GM19238 (cell line): ENCODE data around the gene NDUFAF7.
"Not testable (repeated sequence)": the region's sequence is repeated elsewhere in the genome, so short reads cannot be mapped to it uniquely, and the experiment has no call there.

ENCODE experiments used
- DNase-seq: peaks from one replicate; pipeline ENCODE4 v3.0.0; 2011; ENCODE audit warnings: low spot score; ENCODE audit not compliant: insufficient read length

NDUFAF7 gene

GRCh38 chr2:37282746-37283145, 51.3 kb downstream of the NDUFAF7 start:
- no peak for DNase-seq

DNA sequence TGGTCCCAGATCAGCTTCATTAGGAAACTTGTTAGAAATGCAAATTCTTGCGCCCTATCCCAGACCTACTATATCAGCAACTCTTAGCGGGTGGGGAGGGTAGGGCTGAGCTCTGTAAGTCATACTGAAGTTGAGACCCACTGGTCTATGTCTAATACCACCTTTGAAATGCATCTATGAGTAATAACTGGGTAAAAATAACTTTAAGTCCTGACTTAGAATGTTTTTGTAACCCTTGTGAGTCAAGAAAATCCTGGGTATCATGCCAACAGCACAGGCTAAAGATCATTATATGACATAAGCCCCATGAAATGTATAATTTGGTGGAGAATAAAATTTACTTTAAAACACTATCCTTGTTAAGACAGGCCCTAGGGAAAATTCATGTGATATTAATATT, 51.7 kb downstream of the NDUFAF7 start:
- no peak for DNase-seq

DNA sequence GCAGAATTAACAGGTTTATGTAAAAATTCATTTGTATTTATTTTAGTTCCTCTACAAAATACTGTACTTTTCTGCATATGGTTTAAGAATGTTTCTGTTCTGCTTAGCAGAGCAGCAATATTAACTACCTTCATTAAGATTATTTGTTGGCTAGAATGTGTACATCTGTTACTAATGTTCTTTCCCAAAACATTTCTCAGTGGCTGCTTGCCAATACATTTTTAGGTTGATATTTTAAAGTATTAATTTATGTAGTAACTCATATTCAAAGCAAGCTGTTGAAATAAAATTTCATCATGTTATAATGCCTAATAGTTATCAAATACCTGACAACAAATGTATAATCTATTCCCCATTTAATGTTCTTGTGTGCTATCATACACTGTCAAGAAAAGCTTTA, 52.9 kb downstream of the NDUFAF7 start:
- no peak for DNase-seq

- DNase-seq = no peak
Observed at GRCh38 chr2:37287966-37288365, 56.5 kb downstream of the NDUFAF7 start.

DNA sequence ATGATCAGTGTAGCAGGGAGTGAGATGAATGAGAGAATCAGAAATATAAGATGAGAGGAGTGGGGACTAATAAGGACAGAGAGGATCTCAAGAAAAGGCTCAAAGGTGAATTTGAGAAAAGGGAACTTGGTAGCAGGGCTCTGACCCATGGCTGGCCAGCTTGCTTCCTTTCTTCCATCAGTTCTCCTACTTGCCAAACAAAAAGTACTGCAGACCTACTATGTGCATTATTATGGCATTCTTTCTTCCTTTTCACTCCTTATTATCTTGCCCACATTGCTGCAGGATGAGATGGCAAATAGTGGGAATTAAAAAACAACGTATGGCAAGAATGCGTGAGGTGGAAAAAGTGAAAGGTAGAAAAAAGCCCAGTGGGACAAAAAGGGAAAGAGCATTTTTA, 60.2 kb downstream of the NDUFAF7 start:
- DNase-seq = no peak

GRCh38 chr2:37294858-37295257, 63.4 kb downstream of the NDUFAF7 start:
- DNase-seq = not testable (repeated sequence)

DNA sequence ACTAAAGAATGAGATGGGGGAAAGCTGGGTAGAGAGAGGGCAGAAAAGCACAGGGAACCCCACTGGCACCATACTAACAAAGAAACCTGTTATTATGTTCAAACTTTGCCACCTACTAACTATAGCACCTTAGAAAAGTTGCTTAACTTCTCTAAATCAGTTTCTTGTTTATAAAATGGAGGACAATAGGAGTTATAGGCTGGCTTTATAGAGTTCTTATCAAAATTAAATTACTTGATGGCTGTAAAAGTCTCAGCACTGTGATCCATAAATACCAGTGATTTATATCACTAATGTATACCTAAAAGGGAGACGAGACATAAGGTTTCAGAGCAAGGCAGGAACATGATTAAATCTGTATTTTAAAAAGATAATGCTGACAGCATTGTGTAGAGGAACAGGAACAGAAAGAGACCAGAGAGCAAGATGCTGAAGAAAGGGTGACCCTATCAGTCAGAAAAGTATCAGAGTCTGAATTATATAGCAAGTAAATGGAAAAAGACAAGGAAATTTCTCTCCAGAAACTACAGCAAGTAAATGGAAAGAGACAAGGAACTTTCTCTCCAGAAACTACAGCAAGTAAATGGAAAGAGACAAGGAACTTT, 64.1 kb downstream of the NDUFAF7 start:
- DNase-seq = no peak

DNA sequence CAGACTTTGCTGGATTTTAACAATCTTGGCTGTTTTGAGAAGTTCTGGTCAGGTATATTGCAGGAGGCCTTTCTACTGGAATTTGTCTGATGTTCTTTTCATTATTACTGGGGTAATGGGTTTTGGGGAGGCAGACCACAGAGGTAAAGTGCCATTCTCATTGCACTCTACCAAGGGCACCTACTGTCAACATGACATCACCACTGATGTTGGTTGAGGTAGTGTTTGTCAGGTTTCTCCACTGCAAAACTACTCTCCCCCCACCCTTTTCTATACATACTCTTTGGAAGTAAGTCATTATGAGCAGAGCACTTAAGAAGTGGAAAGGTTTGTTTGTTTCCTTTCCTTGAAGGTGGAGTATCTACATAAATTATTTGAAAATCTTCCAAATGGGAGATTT, 66.2 kb downstream of the NDUFAF7 start:
- no peak for DNase-seq
